RWPE2 (cell line): ENCODE data around the gene OR5B21.

Experiments
- ATAC-seq: fragments of 200-7000 bp; cut with Tn5 transposase; 3 replicates; pipeline ENCODE4 v1.9.1; 2021; ENCODE audit warnings: low read depth
- DNase-seq: peaks from one replicate; pipeline ENCODE4 v3.0.0-alpha.2; 2020; ENCODE audit warnings: low spot score
- H3K27ac ChIP-seq: fragments of 450-650 bp; 2 replicates; pipeline ENCODE4 v1.5.1; 2017; ENCODE audit warnings: mild to moderate bottlenecking; ENCODE audit not compliant: poor library complexity, severe bottlenecking
- H3K27me3 ChIP-seq: fragments of 250-450 bp; sonication (Bioruptor Pico); 2 replicates; pipeline ENCODE4 v1.5.1; 2021; ENCODE audit warnings: mild to moderate bottlenecking, moderate library complexity; ENCODE audit not compliant: insufficient read depth, poor library complexity, severe bottlenecking
- H3K36me3 ChIP-seq: fragments of 250-450 bp; sonication (Bioruptor Pico); 2 replicates; pipeline ENCODE4 v1.5.1; 2020; ENCODE audit warnings: low read depth, mild to moderate bottlenecking, moderate library complexity
- H3K4me1 ChIP-seq: fragments of 250-450 bp; sonication (Bioruptor Pico); 2 replicates; pipeline ENCODE4 v1.5.1; 2021; ENCODE audit warnings: mild to moderate bottlenecking, moderate library complexity; ENCODE audit not compliant: insufficient read depth, poor library complexity, severe bottlenecking
- H3K4me3 ChIP-seq: fragments of 250-450 bp; sonication (Bioruptor Pico); 2 replicates; pipeline ENCODE4 v1.5.1; 2021; ENCODE audit warnings: mild to moderate bottlenecking, moderate library complexity; ENCODE audit not compliant: severe bottlenecking
- H3K9me3 ChIP-seq: fragments of 250-450 bp; sonication (Bioruptor Pico); 2 replicates; pipeline ENCODE4 v1.5.1; 2021; ENCODE audit warnings: mild to moderate bottlenecking, moderate library complexity; ENCODE audit not compliant: severe bottlenecking
- CTCF ChIP-seq: fragments of 450-650 bp; IDR thresholded peaks from one replicate; pipeline ENCODE4 v1.5.1; 2017; ENCODE audit warnings: mild to moderate bottlenecking, moderate library complexity; ENCODE audit not compliant: poor library complexity, severe bottlenecking

Gene OR5B21

GRCh38 chr11:58490827-58491226, 17.1 kb downstream of the OR5B21 start:
- H3K27ac ChIP-seq, result no peak overlapping the region
- no peak for TF ChIP-seq CTCF
- DNase-seq (no peak), ATAC-seq (no peak)
- H3K36me3 ChIP-seq, result no peaks in the 10 kb centered on the region
- H3K27me3 ChIP-seq, result no peaks in the 10 kb centered on the region
- no peak overlapping the region for H3K4me3 ChIP-seq
- H3K4me1 ChIP-seq, result peaks cover 6% of the 10 kb centered on the region
- no peaks in the 10 kb centered on the region for H3K9me3 ChIP-seq

- no peak overlapping the region for H3K4me3 ChIP-seq
- no peak for DNase-seq
- no peaks in the 10 kb centered on the region for H3K9me3 ChIP-seq
- no peak for TF ChIP-seq CTCF
- ATAC-seq, result no peak
- no peak overlapping the region for H3K27ac ChIP-seq
- H3K36me3 ChIP-seq, result no peaks in the 10 kb centered on the region
- H3K4me1 ChIP-seq, result no peaks in the 10 kb centered on the region
- no peaks in the 10 kb centered on the region for H3K27me3 ChIP-seq
Observed at GRCh38 chr11:58487170-58487569, 20.7 kb downstream of the OR5B21 start.

DNA sequence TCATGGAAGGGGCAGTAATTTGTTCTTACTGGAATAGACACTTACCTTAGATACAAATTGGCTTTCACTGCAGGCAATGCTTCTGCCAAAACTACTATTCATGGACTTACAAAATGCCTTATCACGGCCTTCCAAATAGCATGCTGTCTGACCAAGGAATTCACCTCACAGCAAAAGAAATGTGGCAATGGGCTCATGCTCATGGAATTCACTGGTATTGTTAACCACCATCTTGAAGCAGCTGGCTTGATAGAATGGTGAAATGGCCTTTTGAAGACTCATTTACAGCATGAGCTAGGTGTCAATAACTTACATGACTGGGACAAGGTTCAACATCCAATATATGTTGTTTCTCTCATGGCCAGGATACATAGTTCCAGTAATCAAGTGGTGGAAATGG, 21.9 kb downstream of the OR5B21 start:
- Histone ChIP-seq H3K9me3 (no peaks in the 10 kb centered on the region), H3K36me3 (no peaks in the 10 kb centered on the region), H3K27ac (no peak overlapping the region), H3K27me3 (no peaks in the 10 kb centered on the region), H3K4me1 (no peaks in the 10 kb centered on the region), H3K4me3 (no peak overlapping the region)
- no peak for TF ChIP-seq CTCF
- DNase-seq (no peak), ATAC-seq (no peak)

DNA sequence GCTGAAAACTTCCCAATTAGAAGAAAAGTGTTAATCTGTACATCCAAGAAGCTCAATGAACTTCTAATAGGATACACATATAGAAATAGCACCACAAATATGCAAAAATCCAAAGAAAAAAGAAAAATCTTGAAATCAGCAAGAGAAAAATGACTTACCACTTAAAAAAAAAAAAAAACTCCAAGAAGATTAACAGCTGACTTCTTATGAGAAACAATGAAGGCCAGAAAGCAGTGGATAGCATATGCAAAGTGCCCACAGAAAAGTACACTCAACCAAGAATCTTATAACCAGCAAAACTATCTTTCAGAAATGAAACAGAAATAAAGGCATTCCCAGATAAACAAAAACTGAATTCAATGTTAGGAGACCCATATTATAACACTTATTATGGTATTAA, 36.0 kb downstream of the OR5B21 start:
- no peaks in the 10 kb centered on the region for H3K4me1 ChIP-seq
- H3K27ac ChIP-seq, result no peak overlapping the region
- H3K9me3 ChIP-seq, result no peaks in the 10 kb centered on the region
- DNase-seq, result no peak
- no peaks in the 10 kb centered on the region for H3K27me3 ChIP-seq
- no peak for TF ChIP-seq CTCF
- H3K36me3 ChIP-seq, result no peaks in the 10 kb centered on the region
- no peak for ATAC-seq
- no peak overlapping the region for H3K4me3 ChIP-seq

- H3K27me3 ChIP-seq, result no peaks in the 10 kb centered on the region
- H3K9me3 ChIP-seq, result no peaks in the 10 kb centered on the region
- no peak for ATAC-seq
- DNase-seq, result no peak
- H3K27ac ChIP-seq, result no peak overlapping the region
- no peaks in the 10 kb centered on the region for H3K4me1 ChIP-seq
- no peaks in the 10 kb centered on the region for H3K36me3 ChIP-seq
- no peak overlapping the region for H3K4me3 ChIP-seq
- TF ChIP-seq CTCF, result no peak
Observed at GRCh38 chr11:58466293-58466692, 41.6 kb downstream of the OR5B21 start.
